Right lobe of liver (tissue), 4 donors: Measurements from ENCODE around the gene MTA1.

Experiments used
- CTCF ChIP-seq, 4 donors: fragments of 200-600 bp in 3 of 4; fragments of 450-650 bp in 1 of 4; IDR thresholded peaks; one replicate each; pipeline versions ENCODE4 v1.5.1 to v1.8.0; 2016 to 2022; ENCODE audit warnings: antibody characterized with exemption in 4 of 4, mild to moderate bottlenecking in 2 of 4
- POLR2A ChIP-seq: fragments of 450-650 bp; IDR thresholded peaks from one replicate; pipeline ENCODE4 v1.6.1; 2017; ENCODE audit warnings: antibody characterized with exemption, mild to moderate bottlenecking
- donor health status: DM: no; HTN: no; CAD: no.
- donor health status: DM: no; HTN: no; CAD: no.
- donor health status: DM: no; HTN: yes; CAD: no.

GRCh38 chr14:105501504-105502291, 82.1 kb downstream of the MTA1 start:
- TF ChIP-seq CTCF (IDR thresholded peaks at IDR 0.05), result no peak
- TF ChIP-seq POLR2A, result no peak
